RWPE2 (cell line): ENCODE measurements around the gene KRTAP4-2.
"Not testable (repeated sequence)": the region's sequence is repeated elsewhere in the genome, so short reads cannot be mapped to it uniquely, and the experiment has no call there.

Source experiments
- ATAC-seq: fragments of 200-7000 bp; cut with Tn5 transposase; 3 replicates; pipeline ENCODE4 v1.9.1; 2021; ENCODE audit warnings: low read depth
- DNase-seq: peaks from one replicate; pipeline ENCODE4 v3.0.0-alpha.2; 2020; ENCODE audit warnings: low spot score
- H3K27ac ChIP-seq: fragments of 450-650 bp; 2 replicates; pipeline ENCODE4 v1.5.1; 2017; ENCODE audit warnings: mild to moderate bottlenecking; ENCODE audit not compliant: poor library complexity, severe bottlenecking
- H3K27me3 ChIP-seq: fragments of 250-450 bp; sonication (Bioruptor Pico); 2 replicates; pipeline ENCODE4 v1.5.1; 2021; ENCODE audit warnings: mild to moderate bottlenecking, moderate library complexity; ENCODE audit not compliant: insufficient read depth, poor library complexity, severe bottlenecking
- H3K36me3 ChIP-seq: fragments of 250-450 bp; sonication (Bioruptor Pico); 2 replicates; pipeline ENCODE4 v1.5.1; 2020; ENCODE audit warnings: low read depth, mild to moderate bottlenecking, moderate library complexity
- H3K4me1 ChIP-seq: fragments of 250-450 bp; sonication (Bioruptor Pico); 2 replicates; pipeline ENCODE4 v1.5.1; 2021; ENCODE audit warnings: mild to moderate bottlenecking, moderate library complexity; ENCODE audit not compliant: insufficient read depth, poor library complexity, severe bottlenecking
- H3K4me3 ChIP-seq: fragments of 250-450 bp; sonication (Bioruptor Pico); 2 replicates; pipeline ENCODE4 v1.5.1; 2021; ENCODE audit warnings: mild to moderate bottlenecking, moderate library complexity; ENCODE audit not compliant: severe bottlenecking
- H3K9me3 ChIP-seq: fragments of 250-450 bp; sonication (Bioruptor Pico); 2 replicates; pipeline ENCODE4 v1.5.1; 2021; ENCODE audit warnings: mild to moderate bottlenecking, moderate library complexity; ENCODE audit not compliant: severe bottlenecking
- TF ChIP-seq, protein P1 (sequence below): fragments of 450-650 bp; IDR thresholded peaks from one replicate; pipeline ENCODE4 v1.5.1; 2017; ENCODE audit warnings: mild to moderate bottlenecking, moderate library complexity; ENCODE audit not compliant: poor library complexity, severe bottlenecking

Gene KRTAP4-2

DNA sequence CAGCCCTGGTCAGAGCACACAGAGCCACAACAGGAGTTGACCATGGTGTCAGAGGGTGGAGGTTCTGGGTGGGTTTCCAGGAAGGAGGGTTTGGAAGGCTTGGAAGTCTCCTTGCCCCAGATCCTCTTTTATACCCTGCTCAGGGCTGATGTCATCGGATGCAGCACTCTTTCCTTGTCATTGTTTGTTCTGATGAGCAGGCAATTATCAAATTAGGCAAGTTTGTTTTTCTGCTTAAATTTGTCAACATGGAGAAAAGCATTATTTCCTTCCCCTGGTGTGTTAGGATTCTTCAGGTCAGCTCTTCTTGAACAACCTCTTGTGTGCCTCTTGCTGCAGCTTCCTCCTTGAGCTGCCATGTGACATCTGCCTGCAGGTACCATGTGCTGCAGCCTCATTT is 17.4 kb downstream of the KRTAP4-2 start, which contains the start of gene KRTAP4-4:
Gene KRTAP4-4 (minus strand): TSS at position 101 of the 400 bp plus-strand sequence. CDS start 57 bp downstream, at position 44.
- Histone ChIP-seq H3K27ac (no peak within 1 kb of the TSS), H3K36me3 (no peaks in the 10 kb centered on the region), H3K4me1 (no peaks in the 10 kb centered on the region), H3K4me3 (no peak within 1 kb of the TSS), H3K9me3 (no peaks in the 10 kb centered on the region), H3K27me3 (no peaks in the 10 kb centered on the region)
- TF ChIP-seq, protein P1, sequence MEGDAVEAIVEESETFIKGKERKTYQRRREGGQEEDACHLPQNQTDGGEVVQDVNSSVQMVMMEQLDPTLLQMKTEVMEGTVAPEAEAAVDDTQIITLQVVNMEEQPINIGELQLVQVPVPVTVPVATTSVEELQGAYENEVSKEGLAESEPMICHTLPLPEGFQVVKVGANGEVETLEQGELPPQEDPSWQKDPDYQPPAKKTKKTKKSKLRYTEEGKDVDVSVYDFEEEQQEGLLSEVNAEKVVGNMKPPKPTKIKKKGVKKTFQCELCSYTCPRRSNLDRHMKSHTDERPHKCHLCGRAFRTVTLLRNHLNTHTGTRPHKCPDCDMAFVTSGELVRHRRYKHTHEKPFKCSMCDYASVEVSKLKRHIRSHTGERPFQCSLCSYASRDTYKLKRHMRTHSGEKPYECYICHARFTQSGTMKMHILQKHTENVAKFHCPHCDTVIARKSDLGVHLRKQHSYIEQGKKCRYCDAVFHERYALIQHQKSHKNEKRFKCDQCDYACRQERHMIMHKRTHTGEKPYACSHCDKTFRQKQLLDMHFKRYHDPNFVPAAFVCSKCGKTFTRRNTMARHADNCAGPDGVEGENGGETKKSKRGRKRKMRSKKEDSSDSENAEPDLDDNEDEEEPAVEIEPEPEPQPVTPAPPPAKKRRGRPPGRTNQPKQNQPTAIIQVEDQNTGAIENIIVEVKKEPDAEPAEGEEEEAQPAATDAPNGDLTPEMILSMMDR, result no peak
- ATAC-seq, result no peak
- no peak for DNase-seq

DNA sequence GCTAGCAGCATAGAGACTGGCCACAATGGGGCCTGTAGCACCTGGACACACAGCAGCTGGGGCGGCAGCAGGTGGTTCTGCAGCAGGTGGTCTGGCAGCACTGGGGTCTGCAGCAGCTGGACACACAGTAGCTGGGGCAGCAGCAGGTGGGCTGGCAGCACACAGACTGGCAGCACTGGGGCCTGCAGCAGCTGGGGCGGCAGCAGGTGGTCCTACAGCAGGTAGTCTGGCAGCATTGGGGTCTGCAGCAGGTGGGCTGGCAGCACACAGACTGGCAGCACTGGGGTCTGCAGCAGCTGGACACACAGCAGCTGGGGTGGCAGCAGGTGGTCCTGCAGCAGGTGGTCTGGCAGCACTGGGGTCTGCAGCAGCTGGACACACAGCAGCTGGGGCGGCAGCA is 17.8 kb downstream of the KRTAP4-2 start:
- H3K27ac ChIP-seq, H3K27me3 ChIP-seq, H3K9me3 ChIP-seq, H3K36me3 ChIP-seq, H3K4me3 ChIP-seq, ATAC-seq, DNase-seq, H3K4me1 ChIP-seq: not testable (repeated sequence)

- Histone ChIP-seq H3K4me1 (peaks cover 8% of the 10 kb centered on the region), H3K4me3 (no peak overlapping the region), H3K9me3 (no peaks in the 10 kb centered on the region), H3K27me3 (no peaks in the 10 kb centered on the region), H3K36me3 (no peaks in the 10 kb centered on the region), H3K27ac (no peak overlapping the region)
- no peak for DNase-seq
- no peak for ATAC-seq
- TF ChIP-seq, protein P1, result no peak
Observed at GRCh38 chr17:41153856-41154255, 24.2 kb downstream of the KRTAP4-2 start.

- TF ChIP-seq, protein P1, result no peak
- no peak for DNase-seq
- no peak for ATAC-seq
- Histone ChIP-seq H3K36me3 (no peaks in the 10 kb centered on the region), H3K4me1 (peaks cover 8% of the 10 kb centered on the region), H3K9me3 (no peaks in the 10 kb centered on the region), H3K27ac (no peak overlapping the region), H3K27me3 (no peaks in the 10 kb centered on the region), H3K4me3 (no peak overlapping the region)
Observed at GRCh38 chr17:41151525-41151924, 26.5 kb downstream of the KRTAP4-2 start.

GRCh38 chr17:41150026-41150425 is 28.0 kb downstream of the KRTAP4-2 start:
- no peaks in the 10 kb centered on the region for H3K27me3 ChIP-seq
- TF ChIP-seq, protein P1, result no peak
- H3K27ac ChIP-seq, result no peak overlapping the region
- peaks cover 8% of the 10 kb centered on the region for H3K4me1 ChIP-seq
- H3K36me3 ChIP-seq, result no peaks in the 10 kb centered on the region
- no peak overlapping the region for H3K4me3 ChIP-seq
- H3K9me3 ChIP-seq, result no peaks in the 10 kb centered on the region
- DNase-seq (no peak), ATAC-seq (no peak)
